H1 (cell line): ENCODE results near the gene BAD. TPM values are rescaled to one million over a fixed set of nuclear protein-coding genes. Genes with fewer than 3 reads are reported as not detected.

Experiments used
- CTCF ChIA-PET: fragments of 300-600 bp; sonication (Branson Sonifier 250); formaldehyde crosslinking; loops from one replicate; lab custom pipeline; 2021; ENCODE audit not compliant: partially characterized antibody; lab: Charles Lee
- POLR2A ChIA-PET: fragments of 300-600 bp; sonication (Branson Sonifier 250); formaldehyde crosslinking; loops from one replicate; lab custom pipeline; 2021; ENCODE audit warnings: inconsistent platforms; ENCODE audit not compliant: partially characterized antibody; lab: Charles Lee
- DNase-seq, 2 experiments: peaks; one replicate each; pipeline versions ENCODE4 v3.0.0 to v3.0.0-alpha.2; 2010 to 2022; ENCODE audit warnings: low spot score in 2 of 2, low read depth in 1 of 2, mixed read lengths in 1 of 2
- FAIRE-seq: peaks from 2 replicates; lab custom pipeline; 2011; peaks lifted over from hg19 to GRCh38; lab: Jason Lieb, UNC
- H2AFZ ChIP-seq: 2 replicates; pipeline ENCODE4 v1.8.1; 2012; ENCODE audit warnings: low read length, inconsistent platforms
- H2AK5ac ChIP-seq: 2 replicates; pipeline ENCODE4 v1.6.1; 2013; ENCODE audit warnings: low read depth, low read length
- H2BK120ac ChIP-seq: replicated peaks from 2 replicates; pipeline ENCODE3; 2013; ENCODE audit warnings: low read depth, low read length, inconsistent platforms
- H2BK12ac ChIP-seq: 2 replicates; pipeline ENCODE4 v1.6.1; 2013; ENCODE audit warnings: low read depth, low read length
- H2BK15ac ChIP-seq: 2 replicates; pipeline ENCODE4 v1.6.1; 2013; ENCODE audit warnings: low read length
- H2BK20ac ChIP-seq: 2 replicates; pipeline ENCODE4 v1.6.1; 2013; ENCODE audit warnings: low read length
- H2BK5ac ChIP-seq: 2 replicates; pipeline ENCODE4 v1.6.1; 2013; ENCODE audit warnings: low read depth, low read length
- H3K14ac ChIP-seq: 2 replicates; pipeline ENCODE4 v1.6.1; 2013; ENCODE audit warnings: inconsistent platforms; ENCODE audit not compliant: insufficient read length
- H3K18ac ChIP-seq: 2 replicates; pipeline ENCODE4 v1.6.1; 2013; ENCODE audit warnings: low read length; ENCODE audit errors: extremely low read depth
- H3K23ac ChIP-seq: 2 replicates; pipeline ENCODE4 v1.6.1; 2013; ENCODE audit warnings: inconsistent platforms; ENCODE audit not compliant: insufficient read length
- H3K23me2 ChIP-seq: 2 replicates; pipeline ENCODE4 v1.6.1; 2013; ENCODE audit warnings: low read depth, low read length
- H3K27ac ChIP-seq: 2 replicates; pipeline ENCODE4 v1.6.1; 2011; ENCODE audit warnings: low read depth, low read length, inconsistent platforms
- H3K27me3 ChIP-seq, 4 experiments: replicated peaks in 1 of 4; 1 replicate in 1 of 4; 2 replicates in 3 of 4; pipeline versions ENCODE4 v1.6.1 to v1.8.1; 2011 to 2013; ENCODE audit warnings: low read length in 3 of 4, mild to moderate bottlenecking in 3 of 4, inconsistent platforms in 2 of 4, mixed read lengths in 2 of 4, moderate library complexity in 1 of 4; ENCODE audit not compliant: control insufficient read depth in 3 of 4, insufficient read depth in 3 of 4; ENCODE audit errors: extremely low read depth in 1 of 4
- H3K36me3 ChIP-seq, 4 experiments: 2 replicates each; pipeline versions ENCODE4 v1.6.1 to v1.8.1; 2011 to 2013; ENCODE audit warnings: mild to moderate bottlenecking in 4 of 4, low read length in 3 of 4, moderate library complexity in 2 of 4, control low read depth in 1 of 4, inconsistent platforms in 1 of 4; ENCODE audit not compliant: insufficient read depth in 4 of 4, control insufficient read depth in 2 of 4
- H3K4ac ChIP-seq: replicated peaks from 2 replicates; pipeline ENCODE3; 2013; ENCODE audit warnings: low read length, low read depth, mixed read lengths, inconsistent platforms; ENCODE audit not compliant: insufficient read length
- H3K4me1 ChIP-seq, 4 experiments: replicated peaks in 1 of 4; 1 replicate in 1 of 4; 2 replicates in 3 of 4; pipeline versions ENCODE4 v1.6.1 to v1.8.1; 2011 to 2013; ENCODE audit warnings: low read length in 3 of 4, inconsistent platforms in 2 of 4, mixed read lengths in 1 of 4; ENCODE audit not compliant: insufficient read depth in 4 of 4, control insufficient read depth in 3 of 4
- H3K4me2 ChIP-seq, 2 experiments: 2 replicates each; pipeline versions ENCODE4 v1.6.1 to v1.8.1; 2011 to 2013; ENCODE audit warnings: low read depth in 2 of 2, low read length in 2 of 2, control low read depth in 1 of 2, inconsistent platforms in 1 of 2, mild to moderate bottlenecking in 1 of 2; ENCODE audit not compliant: insufficient read depth in 1 of 2
- H3K4me3 ChIP-seq, 4 experiments: fragments of 200-600, 300-600 bp in 1 of 4; sonication (generic), shearing (Covaris generic), sonication (Bioruptor Twin) in 1 of 4; 2 replicates each; pipeline versions ENCODE4 v1.5.1 to v1.8.1; 2011 to 2016; ENCODE audit warnings: low read length in 4 of 4, low read depth in 3 of 4, control low read depth in 2 of 4, inconsistent platforms in 2 of 4, mild to moderate bottlenecking in 2 of 4, mixed read lengths in 1 of 4, moderate library complexity in 1 of 4; ENCODE audit not compliant: insufficient read depth in 2 of 4; ENCODE audit errors: extremely low read depth in 1 of 4
- H3K56ac ChIP-seq: replicated peaks from 2 replicates; pipeline ENCODE3; 2013; ENCODE audit warnings: low read depth, mild to moderate bottlenecking, mixed read lengths, low read length, inconsistent platforms; ENCODE audit not compliant: insufficient read length
- H3K79me1 ChIP-seq: 2 replicates; pipeline ENCODE4 v1.6.1; 2013; ENCODE audit warnings: low read depth, low read length, control low read depth
- H3K79me2 ChIP-seq, 2 experiments: 2 replicates each; pipeline versions ENCODE4 v1.6.1 to v1.8.1; 2012 to 2013; ENCODE audit warnings: low read length in 2 of 2, mild to moderate bottlenecking in 2 of 2, inconsistent platforms in 1 of 2; ENCODE audit not compliant: insufficient read depth in 2 of 2, control insufficient read depth in 1 of 2
- H3K9ac ChIP-seq, 4 experiments: replicated peaks in 1 of 4; 1 replicate in 1 of 4; 2 replicates in 3 of 4; pipeline versions ENCODE4 v1.6.1 to v1.8.1; 2011 to 2013; ENCODE audit warnings: low read depth in 3 of 4, low read length in 3 of 4, control low read depth in 2 of 4, mild to moderate bottlenecking in 2 of 4, moderate library complexity in 2 of 4, inconsistent platforms in 1 of 4; ENCODE audit errors: extremely low read depth in 1 of 4
- H3K9me3 ChIP-seq, 2 experiments: 2 replicates each; pipeline versions ENCODE4 v1.6.1 to v1.8.1; 2012 to 2013; ENCODE audit warnings: mild to moderate bottlenecking in 2 of 2, moderate library complexity in 2 of 2, control low read depth in 1 of 2, inconsistent platforms in 1 of 2, low read depth in 1 of 2, low read length in 1 of 2, mixed read lengths in 1 of 2; ENCODE audit not compliant: insufficient read depth in 2 of 2
- H4K20me1 ChIP-seq, 2 experiments: replicated peaks in 1 of 2; 2 replicates each; pipeline versions ENCODE3 to v1.8.1; 2011 to 2013; ENCODE audit warnings: inconsistent platforms in 2 of 2, low read length in 2 of 2, mild to moderate bottlenecking in 1 of 2; ENCODE audit not compliant: insufficient read depth in 2 of 2, control insufficient read depth in 1 of 2
- H4K5ac ChIP-seq: 2 replicates; pipeline ENCODE4 v1.6.1; 2013; ENCODE audit warnings: low read length, low read depth, mixed read lengths, inconsistent platforms; ENCODE audit not compliant: insufficient read length
- H4K8ac ChIP-seq: 2 replicates; pipeline ENCODE4 v1.8.0; 2013; ENCODE audit warnings: mild to moderate bottlenecking, moderate library complexity, low read length, inconsistent platforms; ENCODE audit not compliant: insufficient read depth; ENCODE audit errors: extremely low read depth
- H4K91ac ChIP-seq: replicated peaks from 2 replicates; pipeline ENCODE3; 2013; ENCODE audit warnings: low read length, mixed read lengths, inconsistent platforms; ENCODE audit not compliant: insufficient read length
- ASH2L ChIP-seq: fragments of 200-600, 300-600 bp; sonication (generic); IDR thresholded peaks from one replicate; pipeline ENCODE4 v1.7.1; 2017; ENCODE audit warnings: low read length
- ATF2 ChIP-seq: IDR thresholded peaks from 2 replicates; pipeline ENCODE4 v1.6.1; 2012; ENCODE audit warnings: low read length, inconsistent platforms
- KDM4A ChIP-seq: IDR thresholded peaks from one replicate; pipeline ENCODE4 v1.7.1; 2012; ENCODE audit warnings: low read depth, mild to moderate bottlenecking, moderate library complexity, low read length, inconsistent platforms; ENCODE audit not compliant: severe bottlenecking
- MAX ChIP-seq: IDR thresholded peaks from 2 replicates; pipeline ENCODE4 v1.6.1; 2012; ENCODE audit warnings: inconsistent platforms
- RNF2 ChIP-seq: fragments of 200-900, 300-1000 bp; sonication (generic); IDR thresholded peaks from 2 replicates; pipeline ENCODE4 v1.7.1; 2016; ENCODE audit warnings: borderline replicate concordance, low read depth, mild to moderate bottlenecking, antibody characterized with exemption, low read length; ENCODE audit not compliant: poor library complexity, severe bottlenecking; ENCODE audit errors: missing control alignments
- SUZ12 ChIP-seq: fragments of 200-600 bp; sonication (generic); IDR thresholded peaks from 2 replicates; pipeline ENCODE4 v1.6.1; 2012; ENCODE audit warnings: mild to moderate bottlenecking, inconsistent platforms, low read length, moderate library complexity, mixed read lengths
- TEAD4 ChIP-seq: IDR thresholded peaks from 2 replicates; pipeline ENCODE4 v1.6.1; 2012; ENCODE audit warnings: low read depth, low read length, inconsistent platforms, mixed read lengths
- WGBS, 2 experiments: shearing (Covaris generic) in 1 of 2; methylation state at CpG; one replicate each; pipeline versions ENCODE4 v1.1.6 to v1.1.7; 2013 to 2015; ENCODE audit warnings: low lambda C conversion rate in 2 of 2, mixed read lengths in 2 of 2, inconsistent platforms in 1 of 2, low coverage in 1 of 2, missing lambda C conversion rate in 1 of 2; ENCODE audit not compliant: insufficient replicate concordance in 2 of 2, insufficient coverage in 1 of 2, insufficient read length in 1 of 2; ENCODE audit errors: extremely low coverage in 1 of 2, missing lambda C conversion rate in 1 of 2; 5-methylcytosine and 5-hydroxymethylcytosine counted together
- polyA plus RNA-seq, 7 experiments: library from polyadenylated mRNA; depleted of rRNA in 3 of 7; stranded (reverse) in 5 of 7; unstranded in 2 of 7; fragments of >200 nt in 5 of 7; fragments of 200-250 nt in 2 of 7; gene quantifications; 1 replicate in 5 of 7; 2 replicates in 1 of 7; 4 replicates in 1 of 7; pipeline versions ENCODE4 v1.2.1 to v1.2.3, GENCODE V29; 2011 to 2013; ENCODE audit warnings: missing spikeins in 2 of 7, mixed read lengths in 2 of 7
- total RNA-seq: library from RNA; stranded (reverse); fragmentation: NEBNext Ultra II Directional; extraction: Animal tissue kit (Norgen Biotek cat#: 25700); gene quantifications from 2 replicates; pipeline ENCODE4 v1.2.1, GENCODE V29; 2021

BAD gene
- total and polyA plus RNA-seq, 2 of the 8 experiments (the other 6 are each of a cell fraction or from before 2014, with no cell fraction given) = 23.1 to 33.7 TPM

- H3K79me2 ChIP-seq = no peaks in the 10 kb centered on the region
- no peak overlapping the region for H3K4ac ChIP-seq
- 26% methylated on average over 31 of the region's 34 CpGs; no CpG with 5 or more reads in 1 of the 2 experiments for WGBS, 2 experiments
- no peak overlapping the region; the same call in 1 of the 2 replicates for H2AFZ ChIP-seq
- no peak overlapping the region for H3K23ac ChIP-seq
- CTCF ChIA-PET = interaction anchor here (0.8 to 2.6 kb wide), 7 partner anchors 12 to 279 kb away, joined by 3 to 10 read pairs (median 3); partner anchors contain the start of genes BAD, GPR137 and TRMT112
- H2AK5ac ChIP-seq = no peak overlapping the region; the same call in 1 of the 2 replicates
- peaks cover 7% of the 10 kb centered on the region; the same call in 1 of the 2 replicates for H3K23me2 ChIP-seq
- no peaks in the 10 kb centered on the region for H3K79me1 ChIP-seq
- no peaks in the 10 kb centered on the region; a peak in 1 of 4 replicates for H3K9me3 ChIP-seq
- H4K20me1 ChIP-seq = peaks cover 0 to 17% of the 10 kb centered on the region in 2 experiments
- H3K9ac ChIP-seq = no peak overlapping the region
- H2BK5ac ChIP-seq = no peak overlapping the region
- no peak overlapping the region for H2BK120ac ChIP-seq
- no peak overlapping the region for H3K56ac ChIP-seq
- H2BK20ac ChIP-seq = peak overlapping the region; percentile 61; the same call in 1 of the 2 replicates
- no peak overlapping the region for H4K8ac ChIP-seq
- H4K91ac ChIP-seq = peak overlapping the region; percentile 65
- peak overlapping the region; percentile 57 to 63 for H3K4me2 ChIP-seq
- no peak overlapping the region for H3K27ac ChIP-seq
- peaks cover 0 to 4% (median 0%) of the 10 kb centered on the region in 4 experiments; a peak in 1 of 8 replicates for H3K36me3 ChIP-seq
- H3K27me3 ChIP-seq = peaks cover 78 to 99% (median 90%) of the 10 kb centered on the region in 4 experiments
- H3K4me3 ChIP-seq = peak overlapping the region in 2 of 4 experiments; percentile 6 to 47; a peak in 3 of 8 replicates
- no peak overlapping the region for H3K18ac ChIP-seq
- H3K14ac ChIP-seq = no peak overlapping the region
- FAIRE-seq (no peak), DNase-seq (peak in 1 of 2 experiments; percentile 67)
- H4K5ac ChIP-seq = no peak overlapping the region
- POLR2A ChIA-PET = interaction anchor here (0.5 to 1.9 kb wide), 10 partner anchors 12 to 65 kb away, joined by 3 to 14 read pairs (median 4); partner anchors contain the start of genes BAD, GPR137, PRDX5 and TRMT112
- H3K4me1 ChIP-seq = peaks cover 0 to 27% (median 14%) of the 10 kb centered on the region in 4 experiments; a peak in 5 of 7 replicates
- H2BK12ac ChIP-seq = peak overlapping the region; percentile 60; the same call in 1 of the 2 replicates
- no peak overlapping the region for H2BK15ac ChIP-seq
- TF ChIP-seq ASH2L (peak; percentile 16), SUZ12 (peak; percentile 63), RNF2 (no peak), ATF2 (no peak), KDM4A (peak; percentile 63), MAX (peak; percentile 87), TEAD4 (no peak)
Measured at GRCh38 chr11:64296830-64297698, 12.6 kb upstream of the BAD start.
